NCI-H82 (cell line): ENCODE data around the gene KRT77.
"Not testable (repeated sequence)": the region's sequence is repeated elsewhere in the genome, so short reads cannot be mapped to it uniquely, and the experiment has no call there.

Experiments used
- DNase-seq: peaks from one replicate; lab custom pipeline; 2025; lab: John Stamatoyannopoulos, UW

Gene KRT77

GRCh38 chr12:52722680-52723079 lies 19.4 kb upstream of the KRT77 start:
- DNase-seq = no peak

- DNase-seq = no peak
Measured at GRCh38 chr12:52721838-52722470, 18.6 kb upstream of the KRT77 start.

- DNase-seq = no peak
Measured at GRCh38 chr12:52720365-52720886, 17.1 kb upstream of the KRT77 start.

- DNase-seq = no peak
Measured at GRCh38 chr12:52716061-52716460, 12.7 kb upstream of the KRT77 start.

GRCh38 chr12:52715416-52715815 lies 12.1 kb upstream of the KRT77 start:
- DNase-seq = peak; percentile 40

- no peak for DNase-seq
Measured at GRCh38 chr12:52714887-52715281, 11.6 kb upstream of the KRT77 start.

GRCh38 chr12:52713960-52714886 lies 10.9 kb upstream of the KRT77 start:
- no peak for DNase-seq

GRCh38 chr12:52712122-52712521 lies 8.8 kb upstream of the KRT77 start:
- not testable (repeated sequence) for DNase-seq

GRCh38 chr12:52710730-52711129 lies 7.4 kb upstream of the KRT77 start:
- DNase-seq = no peak

- no peak for DNase-seq
Measured at GRCh38 chr12:52708010-52708409, 4.7 kb upstream of the KRT77 start.

- DNase-seq = no peak
Measured at GRCh38 chr12:52704464-52704863, 1.1 kb upstream of the KRT77 start.

GRCh38 chr12:52703878-52704277 lies 554 bp upstream of the KRT77 start:
- no peak for DNase-seq

GRCh38 chr12:52702338-52702737 lies 986 bp downstream of the KRT77 start:
- DNase-seq = no peak

- no peak for DNase-seq
Measured at GRCh38 chr12:52701281-52701680, 2.0 kb downstream of the KRT77 start.

GRCh38 chr12:52699960-52700359 lies 3.4 kb downstream of the KRT77 start:
- DNase-seq = no peak

GRCh38 chr12:52699373-52699772 lies 4.0 kb downstream of the KRT77 start:
- no peak for DNase-seq

- no peak for DNase-seq
Measured at GRCh38 chr12:52698651-52699340, 4.5 kb downstream of the KRT77 start.

GRCh38 chr12:52697058-52697582 lies 6.2 kb downstream of the KRT77 start:
- no peak for DNase-seq

GRCh38 chr12:52696588-52696987 lies 6.7 kb downstream of the KRT77 start:
- DNase-seq = no peak

GRCh38 chr12:52695039-52695438 lies 8.3 kb downstream of the KRT77 start:
- DNase-seq = no peak

GRCh38 chr12:52694151-52694550 lies 9.2 kb downstream of the KRT77 start:
- DNase-seq = no peak

GRCh38 chr12:52693261-52693660 lies 10.1 kb downstream of the KRT77 start:
- no peak for DNase-seq
